ENCODE results near the gene VTI1A.
"Not testable (repeated sequence)": the region's sequence is repeated elsewhere in the genome, so short reads cannot be mapped to it uniquely, and the experiment has no call there.

VTI1A gene

GRCh38 chr10:112446855-112447619, at the start of gene VTI1A, which contains the start of gene ZDHHC6:
VTI1A (plus strand) TSS chr10:112447215; CDS start chr10:112447374, 159 bp downstream.
ZDHHC6 (minus strand) TSS chr10:112446914; CDS start chr10:112445436, 1,478 bp downstream.
- DNase-seq (ENCODE audit: low read depth in 2 of 2): peak; percentile 43 to 59

- DNase-seq (ENCODE audit: low read depth in 2 of 2): no peak
Measured at GRCh38 chr10:112397592-112397991, 49.4 kb upstream of the VTI1A start.

GRCh38 chr10:112402917-112403316, 44.1 kb upstream of the VTI1A start:
- DNase-seq (ENCODE audit: low read depth in 2 of 2): no peak

GRCh38 chr10:112404617-112405016, 42.4 kb upstream of the VTI1A start:
- no peak for DNase-seq (ENCODE audit: low read depth in 2 of 2)

GRCh38 chr10:112406806-112407205, 40.2 kb upstream of the VTI1A start:
- not testable (repeated sequence) for DNase-seq (ENCODE audit: low read depth in 2 of 2)

- no peak for DNase-seq (ENCODE audit: low read depth in 2 of 2)
Measured at GRCh38 chr10:112407696-112408095, 39.3 kb upstream of the VTI1A start.

GRCh38 chr10:112409299-112409698, 37.7 kb upstream of the VTI1A start:
- no peak for DNase-seq (ENCODE audit: low read depth in 2 of 2)

- DNase-seq (ENCODE audit: low read depth in 2 of 2): no peak
Measured at GRCh38 chr10:112409755-112410154, 37.3 kb upstream of the VTI1A start.

GRCh38 chr10:112412696-112413095, 34.3 kb upstream of the VTI1A start:
- DNase-seq (ENCODE audit: low read depth in 2 of 2): no peak

GRCh38 chr10:112421731-112422130, 25.3 kb upstream of the VTI1A start:
- no peak for DNase-seq (ENCODE audit: low read depth in 2 of 2)

- no peak for DNase-seq (ENCODE audit: low read depth in 2 of 2)
Measured at GRCh38 chr10:112424651-112425050, 22.4 kb upstream of the VTI1A start.

- DNase-seq (ENCODE audit: low read depth in 2 of 2): no peak
Measured at GRCh38 chr10:112426111-112426510, 20.9 kb upstream of the VTI1A start.

- DNase-seq (ENCODE audit: low read depth in 2 of 2): no peak
Measured at GRCh38 chr10:112429147-112429546, 17.9 kb upstream of the VTI1A start.

- DNase-seq (ENCODE audit: low read depth in 2 of 2): no peak
Measured at GRCh38 chr10:112429654-112430230, 17.3 kb upstream of the VTI1A start.

GRCh38 chr10:112433136-112433535, 13.9 kb upstream of the VTI1A start:
- no peak for DNase-seq (ENCODE audit: low read depth in 2 of 2)

- DNase-seq (ENCODE audit: low read depth in 2 of 2): peak in 1 of 2 experiments; percentile 5
Measured at GRCh38 chr10:112434988-112435619, 11.9 kb upstream of the VTI1A start.

GRCh38 chr10:112438356-112438755, 8.7 kb upstream of the VTI1A start:
- no peak for DNase-seq (ENCODE audit: low read depth in 2 of 2)

GRCh38 chr10:112441520-112441919, 5.5 kb upstream of the VTI1A start:
- DNase-seq (ENCODE audit: low read depth in 2 of 2): no peak

GRCh38 chr10:112442063-112442462, 5.0 kb upstream of the VTI1A start:
- no peak for DNase-seq (ENCODE audit: low read depth in 2 of 2)

- DNase-seq (ENCODE audit: low read depth in 2 of 2): no peak
Measured at GRCh38 chr10:112446055-112446854, 760 bp upstream of the VTI1A start.

GRCh38 chr10:112447620-112447928, 559 bp downstream of the VTI1A start:
- DNase-seq (ENCODE audit: low read depth in 2 of 2): no peak

- no peak for DNase-seq (ENCODE audit: low read depth in 2 of 2)
Measured at GRCh38 chr10:112448888-112449287, 1.9 kb downstream of the VTI1A start.
